ENCODE data around the gene PSD2. TPM values are rescaled to one million over a fixed set of nuclear protein-coding genes. Genes with fewer than 3 reads are reported as not detected.
A peak's percentile ranks its signal among the peaks of the same experiment; 100 is the strongest.

PSD2 gene
- total and polyA plus RNA-seq, 7 donors: under 0.01 to 0.28 (median 0.10) TPM; not detected in 4

- peaks cover 0 to 9% (median 0%) of the 10 kb centered on the region in 3 donors for H3K27me3 ChIP-seq
- no peak for DNase-seq
- H3K36me3 ChIP-seq: no peaks in the 10 kb centered on the region
- TF ChIP-seq POLR2A (IDR thresholded peaks at IDR 0.05) (no peak), EP300 (IDR thresholded peaks at IDR 0.05) (no peak), CTCF (IDR thresholded peaks at IDR 0.05) (no peak), POLR2AphosphoS5 (IDR thresholded peaks at IDR 0.05) (no peak)
- H3K4me3 ChIP-seq: no peak overlapping the region
- intact Hi-C loops (cut with DNase I): loop anchor here (1.0 kb wide), 1 partner anchor 57 kb away; no protein-coding TSS in a partner anchor
- WGBS, 2 donors: 42 to 43% methylated on average over 5 of the region's 5 CpGs
- no peak overlapping the region for H3K27ac ChIP-seq
- peaks cover 0 to 21% (median 11%) of the 10 kb centered on the region in 4 donors for H3K4me1 ChIP-seq
- no peaks in the 10 kb centered on the region for H3K9me3 ChIP-seq
Measured at GRCh38 chr5:139843991-139844390, 48.4 kb downstream of the PSD2 start.

GRCh38 chr5:139844472-139845145, 49.0 kb downstream of the PSD2 start:
- WGBS, 2 donors: 50 to 54% methylated on average over 18 of the region's 18 CpGs
- no peak overlapping the region for H3K4me3 ChIP-seq
- DNase-seq: peak; percentile 86
- no peak overlapping the region for H3K27ac ChIP-seq
- intact Hi-C loops (cut with DNase I): loop anchor here (1.0 kb wide), 1 partner anchor 57 kb away; no protein-coding TSS in a partner anchor
- peaks cover 0 to 9% (median 0%) of the 10 kb centered on the region in 3 donors for H3K27me3 ChIP-seq
- no peaks in the 10 kb centered on the region for H3K36me3 ChIP-seq
- no peaks in the 10 kb centered on the region for H3K9me3 ChIP-seq
- H3K4me1 ChIP-seq: peaks cover 0 to 21% (median 11%) of the 10 kb centered on the region in 4 donors
- no peak for TF ChIP-seq EP300 (IDR thresholded peaks at IDR 0.05)
- TF ChIP-seq CTCF (IDR thresholded peaks at IDR 0.05): peak; percentile 33 to 58 (median 46)

GRCh38 chr5:139845846-139846681, 50.5 kb downstream of the PSD2 start:
- H3K36me3 ChIP-seq: no peaks in the 10 kb centered on the region
- H3K4me1 ChIP-seq: peaks cover 0 to 21% (median 11%) of the 10 kb centered on the region in 4 donors
- TF ChIP-seq CTCF (IDR thresholded peaks at IDR 0.05): no peak
- TF ChIP-seq POLR2A (IDR thresholded peaks at IDR 0.05): no peak
- no peak for TF ChIP-seq EP300 (IDR thresholded peaks at IDR 0.05)
- TF ChIP-seq POLR2AphosphoS5 (IDR thresholded peaks at IDR 0.05): no peak
- no peak overlapping the region for H3K27ac ChIP-seq
- 38 to 77% methylated on average over 18 of the region's 18 CpGs for WGBS, 2 donors
- intact Hi-C loops (cut with DNase I): no loop called here
- no peak overlapping the region for H3K4me3 ChIP-seq
- no peaks in the 10 kb centered on the region for H3K9me3 ChIP-seq
- peaks cover 0 to 9% (median 0%) of the 10 kb centered on the region in 3 donors for H3K27me3 ChIP-seq
- DNase-seq: no peak

- no peak overlapping the region for H3K27ac ChIP-seq
- intact Hi-C loops (cut with DNase I): no loop called here
- no peak for DNase-seq
- 33 to 34% methylated on average over 10 of the region's 10 CpGs for WGBS, 2 donors
- H3K9me3 ChIP-seq: no peaks in the 10 kb centered on the region
- no peak for TF ChIP-seq CTCF (IDR thresholded peaks at IDR 0.05)
- H3K4me3 ChIP-seq: no peak overlapping the region
- H3K36me3 ChIP-seq: peaks cover 0 to 10% (median 0%) of the 10 kb centered on the region in 4 donors
- peaks cover 0 to 9% (median 0%) of the 10 kb centered on the region in 3 donors for H3K27me3 ChIP-seq
- peaks cover 0 to 21% (median 11%) of the 10 kb centered on the region in 4 donors for H3K4me1 ChIP-seq
Measured at GRCh38 chr5:139847091-139847490, 51.5 kb downstream of the PSD2 start.

Measured in sigmoid colon (tissue), 7 donors.